GM23338 (cell line): Measurements from ENCODE around the gene TOMM6. TPM values are rescaled to one million over a fixed set of nuclear protein-coding genes. Genes with fewer than 3 reads are reported as not detected.

Experiments used
- ATAC-seq: fragments of 200-7000 bp; cut with Tn5 transposase; 3 replicates; pipeline ENCODE4 v1.9.1; 2020
- DNase-seq: peaks from one replicate; pipeline ENCODE4 v3.0.0-alpha.2; 2015; ENCODE audit warnings: low spot score
- H2AFZ ChIP-seq: fragments of 200-600 bp; sonication (generic); 2 replicates; pipeline ENCODE4 v1.8.0; 2016; ENCODE audit warnings: antibody characterized with exemption, mild to moderate bottlenecking, moderate library complexity
- H3F3A ChIP-seq: fragments of 200-600 bp; sonication (generic); replicated peaks from 2 replicates; pipeline ENCODE4 v1.8.0; 2017; ENCODE audit warnings: antibody characterized with exemption, mixed run types, low read depth
- H3K27ac ChIP-seq: fragments of 200-600 bp; sonication (generic); 2 replicates; pipeline ENCODE4 v1.6.1; 2016; ENCODE audit warnings: low read depth
- H3K27me3 ChIP-seq: fragments of 200-600 bp; sonication (generic); 2 replicates; pipeline ENCODE4 v1.8.0; 2016; ENCODE audit warnings: mild to moderate bottlenecking, mixed run types, moderate library complexity; ENCODE audit not compliant: insufficient read depth
- H3K36me3 ChIP-seq: fragments of 200-600 bp; sonication (generic); 2 replicates; pipeline ENCODE4 v1.8.0; 2016; ENCODE audit warnings: mild to moderate bottlenecking; ENCODE audit not compliant: insufficient read depth
- H3K4me1 ChIP-seq: fragments of 200-600 bp; sonication (generic); 2 replicates; pipeline ENCODE4 v1.8.0; 2016; ENCODE audit warnings: mild to moderate bottlenecking, moderate library complexity; ENCODE audit not compliant: insufficient read depth
- H3K4me2 ChIP-seq: fragments of 200-600 bp; sonication (generic); 2 replicates; pipeline ENCODE4 v1.7.1; 2017; ENCODE audit warnings: mixed run types
- H3K4me3 ChIP-seq: fragments of 200-600 bp; sonication (generic); 2 replicates; pipeline ENCODE4 v1.6.1; 2016; ENCODE audit warnings: mixed run types
- H3K79me2 ChIP-seq: fragments of 200-600 bp; sonication (generic); replicated peaks from 2 replicates; pipeline ENCODE4 v1.8.0; 2017; ENCODE audit warnings: mild to moderate bottlenecking; ENCODE audit not compliant: insufficient read depth
- H3K9me2 ChIP-seq: fragments of 200-600 bp; sonication (generic); 2 replicates; pipeline ENCODE4 v1.8.0; 2017; ENCODE audit not compliant: insufficient read depth
- H4K20me1 ChIP-seq: fragments of 200-600 bp; sonication (generic); replicated peaks from 2 replicates; pipeline ENCODE4 v1.8.0; 2017; ENCODE audit warnings: mild to moderate bottlenecking; ENCODE audit not compliant: insufficient read depth
- H3K27ac Mint-ChIP-seq: 2 replicates; pipeline ENCODE4 v1.8.0; 2020; ENCODE audit warnings: inconsistent platforms, mild to moderate bottlenecking, moderate library complexity, mixed read lengths
- H3K27me3 Mint-ChIP-seq: 3 replicates; pipeline ENCODE4 v1.8.0; 2022; ENCODE audit warnings: low read depth, mild to moderate bottlenecking, moderate library complexity, mixed read lengths, inconsistent platforms; ENCODE audit not compliant: insufficient read depth, poor library complexity
- H3K36me3 Mint-ChIP-seq: 3 replicates; pipeline ENCODE4 v1.8.0; 2021; ENCODE audit warnings: low read depth, mild to moderate bottlenecking, inconsistent platforms, moderate library complexity, mixed read lengths
- H3K4me1 Mint-ChIP-seq: 3 replicates; pipeline ENCODE4 v1.8.0; 2020; ENCODE audit warnings: mild to moderate bottlenecking, inconsistent platforms, mixed read lengths
- H3K4me3 Mint-ChIP-seq: 3 replicates; pipeline ENCODE4 v1.8.0; 2021; ENCODE audit warnings: moderate library complexity, mild to moderate bottlenecking, inconsistent platforms, mixed read lengths
- H3K9me3 Mint-ChIP-seq: 3 replicates; pipeline ENCODE4 v1.8.0; 2020; ENCODE audit warnings: moderate library complexity, mild to moderate bottlenecking, inconsistent platforms, mixed read lengths
- ETS1 ChIP-seq: IDR thresholded peaks from 2 replicates; pipeline ENCODE4 v1.6.1; 2016; ENCODE audit warnings: antibody characterized with exemption
- EZH2phosphoT487 ChIP-seq: fragments of 200-600 bp; sonication (generic); IDR thresholded peaks from one replicate; pipeline ENCODE4 v1.8.1; 2018; ENCODE audit warnings: antibody characterized with exemption; ENCODE audit not compliant: unreplicated experiment
- NANOG ChIP-seq: IDR thresholded peaks from 2 replicates; pipeline ENCODE4 v1.6.1; 2016; ENCODE audit warnings: antibody characterized with exemption, borderline replicate concordance
- POLR2AphosphoS5 ChIP-seq: IDR thresholded peaks from 2 replicates; pipeline ENCODE4 v1.6.1; 2016; ENCODE audit warnings: antibody characterized with exemption, low read depth
- STAT1 ChIP-seq: IDR thresholded peaks from one replicate; pipeline ENCODE4 v1.6.1; 2016; ENCODE audit warnings: antibody characterized with exemption; ENCODE audit not compliant: unreplicated experiment
- polyA plus RNA-seq: library from polyadenylated mRNA; unstranded; fragments of >200 nt; fragmentation: Nextera tagmentation; extraction: Ambion mirVana; gene quantifications from 2 replicates; pipeline ENCODE4 v1.2.1, GENCODE V29; 2016
- total RNA-seq: library from RNA; depleted of rRNA; stranded (reverse); fragments of >200 nt; shearing (Covaris generic); gene quantifications from 2 replicates; pipeline ENCODE4 v1.2.3, GENCODE V29; 2014
- TF ChIP-seq, protein P1 (sequence below): IDR thresholded peaks from one replicate; pipeline ENCODE4 v1.6.1; 2018; ENCODE audit warnings: antibody characterized with exemption; ENCODE audit not compliant: unreplicated experiment
- TF ChIP-seq, protein P2 (sequence below): fragments of 250-450 bp; sonication (Bioruptor Pico); IDR thresholded peaks from 2 replicates; pipeline ENCODE4 v1.5.0; 2020; ENCODE audit warnings: mild to moderate bottlenecking, moderate library complexity

The TOMM6 gene
- total and polyA plus RNA-seq, 2 experiments from 2014 or later: 195 to 372 TPM

GRCh38 chr6:41757271-41757670 lies 30.2 kb upstream of the TOMM6 start:
- Histone ChIP-seq H3K36me3 (no peaks in the 10 kb centered on the region), H2AFZ (no peak overlapping the region), H3K9me2 (no peaks in the 10 kb centered on the region), H4K20me1 (no peaks in the 10 kb centered on the region), H3K79me2 (no peaks in the 10 kb centered on the region), H3F3A (no peaks in the 10 kb centered on the region), H3K27ac (no peak overlapping the region), H3K4me1 (no peaks in the 10 kb centered on the region), H3K27me3 (no peaks in the 10 kb centered on the region), H3K4me3 (no peak overlapping the region), H3K4me2 (no peak overlapping the region)
- DNase-seq: no peak
- Mint-ChIP-seq H3K27me3 (peaks cover 12% of the 10 kb centered on the region), H3K36me3 (no peaks in the 10 kb centered on the region), H3K9me3 (no peaks in the 10 kb centered on the region), H3K27ac (no peak overlapping the region), H3K4me1 (peaks cover 7% of the 10 kb centered on the region), H3K4me3 (no peak overlapping the region)
- no peak for TF ChIP-seq ETS1
- no peak for TF ChIP-seq STAT1
- TF ChIP-seq NANOG: no peak
- TF ChIP-seq POLR2AphosphoS5: no peak
- TF ChIP-seq, protein P1, sequence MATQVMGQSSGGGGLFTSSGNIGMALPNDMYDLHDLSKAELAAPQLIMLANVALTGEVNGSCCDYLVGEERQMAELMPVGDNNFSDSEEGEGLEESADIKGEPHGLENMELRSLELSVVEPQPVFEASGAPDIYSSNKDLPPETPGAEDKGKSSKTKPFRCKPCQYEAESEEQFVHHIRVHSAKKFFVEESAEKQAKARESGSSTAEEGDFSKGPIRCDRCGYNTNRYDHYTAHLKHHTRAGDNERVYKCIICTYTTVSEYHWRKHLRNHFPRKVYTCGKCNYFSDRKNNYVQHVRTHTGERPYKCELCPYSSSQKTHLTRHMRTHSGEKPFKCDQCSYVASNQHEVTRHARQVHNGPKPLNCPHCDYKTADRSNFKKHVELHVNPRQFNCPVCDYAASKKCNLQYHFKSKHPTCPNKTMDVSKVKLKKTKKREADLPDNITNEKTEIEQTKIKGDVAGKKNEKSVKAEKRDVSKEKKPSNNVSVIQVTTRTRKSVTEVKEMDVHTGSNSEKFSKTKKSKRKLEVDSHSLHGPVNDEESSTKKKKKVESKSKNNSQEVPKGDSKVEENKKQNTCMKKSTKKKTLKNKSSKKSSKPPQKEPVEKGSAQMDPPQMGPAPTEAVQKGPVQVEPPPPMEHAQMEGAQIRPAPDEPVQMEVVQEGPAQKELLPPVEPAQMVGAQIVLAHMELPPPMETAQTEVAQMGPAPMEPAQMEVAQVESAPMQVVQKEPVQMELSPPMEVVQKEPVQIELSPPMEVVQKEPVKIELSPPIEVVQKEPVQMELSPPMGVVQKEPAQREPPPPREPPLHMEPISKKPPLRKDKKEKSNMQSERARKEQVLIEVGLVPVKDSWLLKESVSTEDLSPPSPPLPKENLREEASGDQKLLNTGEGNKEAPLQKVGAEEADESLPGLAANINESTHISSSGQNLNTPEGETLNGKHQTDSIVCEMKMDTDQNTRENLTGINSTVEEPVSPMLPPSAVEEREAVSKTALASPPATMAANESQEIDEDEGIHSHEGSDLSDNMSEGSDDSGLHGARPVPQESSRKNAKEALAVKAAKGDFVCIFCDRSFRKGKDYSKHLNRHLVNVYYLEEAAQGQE: no peak
- no peak for TF ChIP-seq EZH2phosphoT487
- TF ChIP-seq, protein P2, sequence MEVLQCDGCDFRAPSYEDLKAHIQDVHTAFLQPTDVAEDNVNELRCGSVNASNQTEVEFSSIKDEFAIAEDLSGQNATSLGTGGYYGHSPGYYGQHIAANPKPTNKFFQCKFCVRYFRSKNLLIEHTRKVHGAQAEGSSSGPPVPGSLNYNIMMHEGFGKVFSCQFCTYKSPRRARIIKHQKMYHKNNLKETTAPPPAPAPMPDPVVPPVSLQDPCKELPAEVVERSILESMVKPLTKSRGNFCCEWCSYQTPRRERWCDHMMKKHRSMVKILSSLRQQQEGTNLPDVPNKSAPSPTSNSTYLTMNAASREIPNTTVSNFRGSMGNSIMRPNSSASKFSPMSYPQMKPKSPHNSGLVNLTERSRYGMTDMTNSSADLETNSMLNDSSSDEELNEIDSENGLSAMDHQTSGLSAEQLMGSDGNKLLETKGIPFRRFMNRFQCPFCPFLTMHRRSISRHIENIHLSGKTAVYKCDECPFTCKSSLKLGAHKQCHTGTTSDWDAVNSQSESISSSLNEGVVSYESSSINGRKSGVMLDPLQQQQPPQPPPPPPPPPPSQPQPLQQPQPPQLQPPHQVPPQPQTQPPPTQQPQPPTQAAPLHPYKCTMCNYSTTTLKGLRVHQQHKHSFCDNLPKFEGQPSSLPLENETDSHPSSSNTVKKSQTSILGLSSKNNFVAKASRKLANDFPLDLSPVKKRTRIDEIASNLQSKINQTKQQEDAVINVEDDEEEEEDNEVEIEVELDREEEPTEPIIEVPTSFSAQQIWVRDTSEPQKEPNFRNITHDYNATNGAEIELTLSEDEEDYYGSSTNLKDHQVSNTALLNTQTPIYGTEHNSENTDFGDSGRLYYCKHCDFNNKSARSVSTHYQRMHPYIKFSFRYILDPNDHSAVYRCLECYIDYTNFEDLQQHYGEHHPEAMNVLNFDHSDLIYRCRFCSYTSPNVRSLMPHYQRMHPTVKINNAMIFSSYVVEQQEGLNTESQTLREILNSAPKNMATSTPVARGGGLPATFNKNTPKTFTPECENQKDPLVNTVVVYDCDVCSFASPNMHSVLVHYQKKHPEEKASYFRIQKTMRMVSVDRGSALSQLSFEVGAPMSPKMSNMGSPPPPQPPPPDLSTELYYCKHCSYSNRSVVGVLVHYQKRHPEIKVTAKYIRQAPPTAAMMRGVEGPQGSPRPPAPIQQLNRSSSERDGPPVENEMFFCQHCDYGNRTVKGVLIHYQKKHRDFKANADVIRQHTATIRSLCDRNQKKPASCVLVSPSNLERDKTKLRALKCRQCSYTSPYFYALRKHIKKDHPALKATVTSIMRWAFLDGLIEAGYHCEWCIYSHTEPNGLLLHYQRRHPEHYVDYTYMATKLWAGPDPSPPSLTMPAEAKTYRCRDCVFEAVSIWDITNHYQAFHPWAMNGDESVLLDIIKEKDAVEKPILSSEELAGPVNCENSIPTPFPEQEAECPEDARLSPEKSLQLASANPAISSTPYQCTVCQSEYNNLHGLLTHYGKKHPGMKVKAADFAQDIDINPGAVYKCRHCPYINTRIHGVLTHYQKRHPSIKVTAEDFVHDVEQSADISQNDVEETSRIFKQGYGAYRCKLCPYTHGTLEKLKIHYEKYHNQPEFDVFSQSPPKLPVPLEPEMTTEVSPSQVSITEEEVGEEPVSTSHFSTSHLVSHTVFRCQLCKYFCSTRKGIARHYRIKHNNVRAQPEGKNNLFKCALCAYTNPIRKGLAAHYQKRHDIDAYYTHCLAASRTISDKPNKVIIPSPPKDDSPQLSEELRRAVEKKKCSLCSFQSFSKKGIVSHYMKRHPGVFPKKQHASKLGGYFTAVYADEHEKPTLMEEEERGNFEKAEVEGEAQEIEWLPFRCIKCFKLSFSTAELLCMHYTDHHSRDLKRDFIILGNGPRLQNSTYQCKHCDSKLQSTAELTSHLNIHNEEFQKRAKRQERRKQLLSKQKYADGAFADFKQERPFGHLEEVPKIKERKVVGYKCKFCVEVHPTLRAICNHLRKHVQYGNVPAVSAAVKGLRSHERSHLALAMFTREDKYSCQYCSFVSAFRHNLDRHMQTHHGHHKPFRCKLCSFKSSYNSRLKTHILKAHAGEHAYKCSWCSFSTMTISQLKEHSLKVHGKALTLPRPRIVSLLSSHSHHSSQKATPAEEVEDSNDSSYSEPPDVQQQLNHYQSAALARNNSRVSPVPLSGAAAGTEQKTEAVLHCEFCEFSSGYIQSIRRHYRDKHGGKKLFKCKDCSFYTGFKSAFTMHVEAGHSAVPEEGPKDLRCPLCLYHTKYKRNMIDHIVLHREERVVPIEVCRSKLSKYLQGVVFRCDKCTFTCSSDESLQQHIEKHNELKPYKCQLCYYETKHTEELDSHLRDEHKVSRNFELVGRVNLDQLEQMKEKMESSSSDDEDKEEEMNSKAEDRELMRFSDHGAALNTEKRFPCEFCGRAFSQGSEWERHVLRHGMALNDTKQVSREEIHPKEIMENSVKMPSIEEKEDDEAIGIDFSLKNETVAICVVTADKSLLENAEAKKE (CRISPR knock-in tag): no peak
- no peak for ATAC-seq
